OCI-M2 (cell line): ENCODE data around the gene FANCC.

Source experiments
- DNase-seq: peaks from one replicate; lab custom pipeline; 2025; ENCODE audit not compliant: unreplicated experiment; lab: John Stamatoyannopoulos, UW

The FANCC gene

DNA sequence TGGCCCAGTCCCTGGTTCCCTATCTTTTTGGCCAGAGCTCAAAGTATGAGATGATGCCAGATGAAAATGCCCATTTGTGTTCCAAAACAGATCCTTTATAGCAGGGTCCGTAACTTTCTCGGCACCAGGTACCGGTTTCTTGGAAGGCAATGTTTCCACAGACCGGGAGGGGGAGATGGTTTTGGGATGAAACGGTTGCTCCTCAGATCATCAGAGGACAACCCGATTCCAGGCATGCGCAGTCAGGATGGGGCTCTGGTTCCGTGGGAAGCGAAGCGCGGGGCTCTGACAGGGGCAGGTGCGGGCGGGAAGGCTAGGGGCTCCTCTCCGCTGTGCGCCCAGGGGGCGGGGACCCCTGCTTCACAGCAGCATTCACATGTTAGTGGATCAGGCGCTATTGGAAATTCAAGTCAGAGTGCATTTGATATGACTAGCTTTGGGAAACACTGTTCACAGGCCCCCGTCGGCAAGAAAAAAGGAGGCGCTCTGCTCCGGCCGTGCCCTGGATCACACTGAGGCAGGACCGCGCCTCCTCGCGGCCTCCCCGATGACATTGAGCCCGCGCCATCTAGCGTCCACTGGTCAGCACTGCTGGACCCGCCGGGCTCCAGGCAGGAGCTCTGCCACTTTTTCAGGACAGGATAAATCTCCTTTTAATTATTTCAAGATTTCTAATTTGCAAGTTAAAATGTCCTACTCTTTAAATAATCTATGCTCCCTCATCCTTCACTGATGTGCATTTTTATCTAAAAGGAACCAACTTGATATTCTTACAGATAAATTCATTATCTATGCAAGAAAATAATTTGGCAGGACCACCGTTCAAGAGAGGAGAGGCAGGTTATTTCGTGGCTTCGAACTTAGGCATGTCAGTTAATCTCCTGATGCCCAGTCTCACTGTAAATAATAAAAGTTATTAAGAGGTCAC lies 190.0 kb downstream of the FANCC start:
- no peak for DNase-seq

DNA sequence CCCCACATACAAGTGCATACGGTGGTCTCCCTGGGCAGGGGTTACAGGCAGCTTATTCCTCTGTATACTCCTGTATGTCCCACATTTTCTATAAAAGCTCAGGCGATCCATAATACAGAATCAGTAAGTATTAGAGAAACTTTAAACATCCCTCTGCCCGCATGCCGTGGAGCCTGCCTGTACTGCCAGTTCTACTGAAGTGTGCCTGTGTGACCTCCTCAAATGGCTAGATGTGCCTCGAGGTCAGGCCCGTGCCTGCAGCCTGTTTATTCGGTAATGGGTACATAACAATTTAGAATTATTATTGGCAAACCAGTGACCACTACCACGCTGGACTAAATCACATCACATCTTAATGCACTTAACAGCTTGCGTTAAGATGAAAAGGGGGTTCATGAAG lies 190.8 kb downstream of the FANCC start:
- no peak for DNase-seq

DNA sequence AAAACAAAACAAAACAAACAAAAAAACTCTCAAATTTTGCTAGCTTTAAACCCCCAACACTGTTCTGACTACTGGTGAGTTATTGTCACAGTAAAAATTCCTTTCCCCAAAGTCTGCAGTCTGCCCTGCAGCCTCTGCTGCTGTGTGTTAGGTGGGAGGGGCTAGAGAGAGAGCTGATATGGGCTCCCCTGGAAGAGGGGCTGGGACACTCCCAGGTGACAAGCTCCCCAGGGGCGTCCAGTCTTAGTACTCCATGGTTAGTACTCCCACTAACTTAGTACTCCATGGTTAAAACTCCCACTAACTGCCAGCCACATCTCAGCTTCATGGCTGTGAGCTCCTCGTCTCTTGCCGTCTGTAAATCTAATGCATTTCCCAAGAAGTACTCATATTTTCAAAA lies 191.9 kb downstream of the FANCC start:
- no peak for DNase-seq

DNA sequence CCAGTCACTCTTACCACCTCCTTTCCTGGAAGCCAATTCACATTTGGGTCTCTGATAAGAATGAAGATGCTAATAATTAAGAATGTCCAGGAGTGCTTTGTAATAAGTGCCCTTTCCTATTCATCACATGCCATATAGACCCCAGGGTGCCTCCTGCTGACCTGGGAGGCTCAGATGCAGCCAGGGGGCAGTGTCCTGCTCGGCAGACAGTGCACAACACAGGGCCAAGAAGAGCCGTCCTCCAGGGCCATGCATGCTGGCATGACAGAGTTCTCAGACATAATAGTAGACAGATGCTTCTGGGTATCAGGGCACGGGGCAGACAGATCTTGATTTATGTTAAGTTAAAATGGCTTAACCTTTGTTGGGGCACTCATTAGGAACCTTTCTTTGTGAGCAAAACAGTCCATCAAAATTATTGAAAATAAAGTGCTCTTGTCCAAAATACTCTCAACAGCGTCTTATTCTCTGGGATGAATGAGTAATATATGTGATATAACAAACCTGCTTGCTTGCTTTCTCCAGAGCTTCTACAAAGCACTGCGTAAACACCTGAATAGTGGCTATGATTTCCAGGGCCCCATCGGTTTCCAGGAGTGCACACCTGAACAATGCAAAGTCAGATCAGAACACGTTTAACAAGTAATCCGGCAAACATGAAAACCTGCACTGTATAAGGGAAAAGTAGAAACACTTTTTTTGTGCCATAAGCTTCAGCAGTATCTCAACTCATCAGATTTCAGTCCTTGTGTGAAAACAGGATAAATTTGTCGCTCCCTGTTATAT lies 192.7 kb downstream of the FANCC start:
- no peak for DNase-seq

DNA sequence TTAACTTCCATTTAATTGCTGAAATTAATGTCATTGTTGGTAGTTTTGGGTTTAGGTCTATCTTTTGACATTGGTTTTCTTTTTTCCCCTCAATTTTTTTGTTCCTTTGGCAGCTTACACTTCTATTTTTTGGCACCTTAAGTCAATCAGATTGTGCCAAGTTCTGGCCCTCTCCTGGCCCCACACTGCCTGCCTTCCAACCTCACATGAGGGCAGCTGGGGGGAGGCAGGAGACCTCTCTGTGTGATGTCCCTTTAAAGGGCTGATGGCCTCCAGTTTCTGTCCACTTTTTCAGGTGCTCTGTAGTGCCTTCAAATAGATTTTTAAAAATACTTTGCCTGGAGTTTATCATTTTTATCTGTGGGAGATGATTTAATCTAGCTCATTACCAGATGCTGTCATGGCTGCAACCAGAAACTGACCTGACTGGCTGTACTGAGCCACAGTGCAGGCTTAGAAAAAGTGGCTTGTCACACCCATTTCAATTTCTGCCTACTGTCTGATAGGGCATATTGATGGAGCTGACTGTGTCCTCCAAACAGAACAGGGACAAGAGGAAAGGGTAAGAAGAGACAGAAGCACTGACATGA lies 196.6 kb downstream of the FANCC start:
- DNase-seq, result no peak

DNA sequence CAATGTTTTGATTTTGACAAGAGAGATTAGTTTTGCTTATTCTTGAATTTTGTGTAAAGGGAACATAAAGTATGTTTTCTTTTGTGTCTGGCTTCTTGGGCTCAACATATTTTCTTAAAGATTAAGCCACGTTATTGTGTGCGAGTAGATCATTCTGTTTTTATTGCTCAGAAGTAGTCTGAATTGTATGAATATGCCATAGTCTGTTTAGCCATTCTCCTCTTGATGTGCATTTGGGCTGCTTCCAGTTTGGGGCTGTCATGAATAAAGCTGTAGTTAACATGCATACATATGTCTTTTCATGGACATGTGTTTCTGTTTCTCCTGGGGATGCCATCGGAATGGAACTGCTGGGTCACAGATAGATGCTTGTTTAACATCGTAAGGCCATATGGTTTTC lies 198.9 kb downstream of the FANCC start:
- DNase-seq, result no peak

DNA sequence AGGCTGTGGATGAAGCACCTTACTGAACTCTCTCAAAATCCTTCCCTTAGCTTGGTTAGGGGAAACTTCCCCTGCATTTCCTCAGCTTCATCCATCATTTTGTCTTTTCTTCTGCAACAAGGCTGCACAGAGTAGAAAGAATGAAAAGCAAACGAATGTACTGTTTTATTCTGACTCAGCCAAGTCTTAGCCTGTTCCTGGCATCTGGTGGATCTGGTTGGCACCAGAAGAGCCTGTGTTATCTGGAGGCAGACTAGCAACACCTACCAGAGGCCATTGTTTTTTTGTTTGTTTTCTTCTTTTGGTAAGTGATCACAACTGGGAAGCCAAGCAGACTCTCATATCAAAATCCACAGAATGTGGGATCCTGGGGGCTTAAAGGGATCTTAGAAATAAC lies 200.7 kb downstream of the FANCC start:
- no peak for DNase-seq

DNA sequence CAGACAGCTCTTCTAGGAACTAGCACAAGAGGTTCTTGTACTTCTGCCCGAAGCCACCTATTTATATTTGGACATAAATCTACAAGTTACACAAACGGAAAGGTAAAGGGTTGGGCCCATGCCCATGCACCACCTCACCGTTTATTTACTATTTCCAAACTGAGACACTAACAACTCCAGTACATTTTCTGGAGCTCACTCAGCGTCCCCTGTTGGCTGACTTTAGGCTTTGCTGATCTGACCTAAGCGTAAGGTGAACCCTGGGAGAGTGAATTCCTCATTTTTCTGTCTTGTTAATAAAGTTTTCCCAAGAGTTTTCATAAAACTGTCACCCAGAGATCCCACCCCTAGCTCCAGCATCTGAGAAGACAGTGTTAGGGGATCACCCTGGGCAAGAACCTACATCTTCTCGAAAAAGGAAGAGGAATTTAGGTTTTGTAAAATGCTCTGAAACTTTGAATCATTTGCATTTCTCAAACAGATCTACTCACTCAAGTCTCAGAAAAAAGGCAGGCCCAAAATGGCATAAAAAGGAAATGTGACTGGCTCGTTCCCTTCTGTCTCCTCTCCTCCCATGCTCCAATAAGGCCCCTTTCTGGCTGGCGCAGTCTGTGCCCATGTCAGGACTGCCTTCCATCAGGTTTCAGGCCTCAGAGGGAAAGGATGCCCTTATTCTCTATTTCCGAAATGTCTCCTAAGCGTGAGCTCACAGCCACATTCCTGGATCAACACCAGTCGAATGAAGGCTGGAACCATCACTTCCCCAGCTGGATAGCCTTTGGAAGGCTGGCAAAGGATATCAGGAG lies 201.3 kb downstream of the FANCC start:
- DNase-seq, result no peak

DNA sequence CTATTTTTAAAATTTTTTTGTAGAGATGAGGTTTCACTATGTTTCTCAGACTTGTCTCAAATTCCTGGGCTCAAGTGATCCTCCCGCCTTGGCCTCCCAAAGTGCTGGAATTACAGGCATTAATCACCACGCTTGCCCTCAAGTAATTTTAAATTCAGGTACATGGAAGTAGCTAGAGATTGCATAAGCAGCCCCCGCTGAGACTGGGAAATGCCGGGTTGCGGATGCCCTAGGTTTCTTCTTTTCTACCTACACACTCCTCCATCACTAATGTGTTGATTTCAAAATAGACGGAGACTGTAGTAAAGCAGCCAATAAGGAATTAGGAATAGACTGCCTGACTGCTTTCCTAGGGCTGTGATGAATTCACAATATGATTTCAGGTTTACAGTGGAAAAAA lies 202.4 kb downstream of the FANCC start:
- DNase-seq, result no peak

DNA sequence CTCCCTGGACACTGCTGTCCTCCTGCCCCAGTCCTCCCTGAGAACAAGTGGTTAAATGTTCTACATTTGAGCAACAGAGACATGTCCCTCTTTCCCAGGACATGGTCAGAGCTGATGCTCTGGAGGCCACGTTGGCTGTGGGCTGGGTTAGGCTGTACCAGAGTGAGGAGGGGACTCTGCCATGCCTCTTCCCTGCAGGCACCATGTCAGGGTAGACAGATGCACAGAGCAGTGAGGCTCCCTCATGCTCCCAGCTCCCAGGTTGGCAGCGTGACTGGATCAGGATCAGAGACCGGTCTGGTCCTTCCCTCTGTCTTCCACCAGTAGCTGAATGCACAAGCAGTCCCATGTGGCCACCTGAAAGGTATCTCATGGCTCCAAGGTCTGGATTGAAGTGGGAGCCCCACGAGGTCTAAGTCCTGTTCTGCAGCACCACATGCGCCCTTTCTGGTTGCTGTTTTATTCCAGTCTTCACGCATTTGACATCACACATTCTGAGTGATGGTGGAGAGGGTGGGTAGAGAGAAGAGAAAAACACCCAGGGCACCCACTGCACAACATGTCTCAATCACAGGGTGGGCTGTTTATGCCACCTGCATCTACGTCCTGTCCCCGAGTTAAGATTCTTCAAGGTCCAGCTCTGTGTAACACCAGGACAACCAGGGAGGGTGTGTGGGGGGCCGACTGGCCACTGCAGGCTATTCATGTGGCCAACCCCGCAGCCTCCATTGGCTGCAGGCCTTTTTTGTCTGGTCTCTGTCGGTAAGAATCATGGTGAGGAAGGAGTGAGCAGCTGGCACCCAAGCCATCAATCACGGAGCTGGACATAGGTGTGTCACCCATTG lies 204.9 kb downstream of the FANCC start:
- no peak for DNase-seq

DNA sequence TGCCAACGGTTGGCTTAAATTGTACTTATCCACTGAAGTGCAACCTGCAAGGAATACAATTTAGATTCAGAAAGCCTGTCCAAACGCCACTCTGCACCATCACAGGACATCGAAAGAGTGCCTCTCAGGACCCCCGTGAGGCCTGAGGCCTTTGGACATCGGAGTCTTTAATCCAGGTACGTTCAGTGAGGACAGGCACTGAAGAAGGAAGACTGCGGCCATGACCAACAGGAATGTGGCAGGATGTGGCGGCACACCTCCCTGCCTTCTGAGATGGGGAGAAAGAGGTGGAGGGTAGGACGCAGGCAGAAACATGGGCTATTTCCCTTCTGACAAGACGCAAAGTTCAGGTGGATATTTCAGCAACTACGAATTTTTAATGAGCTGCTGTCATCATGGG lies 205.8 kb downstream of the FANCC start:
- no peak for DNase-seq

DNA sequence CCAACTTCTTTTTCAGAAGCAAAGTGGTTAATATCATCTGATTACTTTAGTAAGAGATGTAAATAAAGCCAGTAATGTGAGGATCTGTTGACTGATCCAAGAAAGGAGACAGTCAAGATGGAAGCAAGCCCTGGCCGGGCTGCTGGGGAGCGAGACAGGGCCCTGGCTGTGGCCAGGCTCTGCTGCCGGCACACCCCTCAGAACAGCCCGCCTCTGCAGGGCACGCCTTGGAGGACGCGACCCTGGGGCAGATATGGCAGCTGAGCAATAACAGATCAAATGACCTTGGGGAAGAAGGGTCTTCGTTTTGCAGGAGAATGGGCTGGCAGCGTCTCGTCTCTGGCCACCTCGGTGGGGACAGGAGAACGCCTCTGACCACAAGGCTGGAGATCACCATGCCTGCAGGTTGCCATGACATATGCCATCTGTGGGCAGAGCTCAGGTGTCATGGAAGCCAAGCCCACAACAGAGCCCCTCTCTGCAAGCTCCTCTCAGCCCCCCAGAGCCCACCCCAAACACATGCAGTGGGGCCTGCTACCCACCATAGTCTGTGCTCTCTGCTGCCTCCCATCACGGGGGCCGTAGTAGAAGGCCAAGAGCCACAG lies 206.5 kb downstream of the FANCC start:
- no peak for DNase-seq

DNA sequence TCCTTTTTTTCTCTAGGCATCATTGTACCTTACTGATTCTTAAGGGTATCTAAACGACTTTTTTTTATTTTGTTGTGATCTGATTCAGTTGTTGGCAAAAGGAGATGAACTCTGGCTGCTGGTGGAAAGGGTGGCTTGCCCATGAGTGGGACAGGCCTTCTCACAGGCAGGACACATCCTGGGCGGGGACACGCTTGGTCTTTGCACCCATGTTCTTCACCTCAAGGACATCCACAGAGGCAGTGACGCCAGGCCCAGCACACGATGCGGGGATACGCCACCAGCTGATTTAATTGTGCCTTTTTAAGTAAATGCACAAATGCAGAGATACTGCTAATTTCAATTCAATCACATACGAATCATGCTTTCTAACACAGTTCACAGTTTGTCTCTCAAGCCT lies 208.1 kb downstream of the FANCC start:
- DNase-seq, result no peak

DNA sequence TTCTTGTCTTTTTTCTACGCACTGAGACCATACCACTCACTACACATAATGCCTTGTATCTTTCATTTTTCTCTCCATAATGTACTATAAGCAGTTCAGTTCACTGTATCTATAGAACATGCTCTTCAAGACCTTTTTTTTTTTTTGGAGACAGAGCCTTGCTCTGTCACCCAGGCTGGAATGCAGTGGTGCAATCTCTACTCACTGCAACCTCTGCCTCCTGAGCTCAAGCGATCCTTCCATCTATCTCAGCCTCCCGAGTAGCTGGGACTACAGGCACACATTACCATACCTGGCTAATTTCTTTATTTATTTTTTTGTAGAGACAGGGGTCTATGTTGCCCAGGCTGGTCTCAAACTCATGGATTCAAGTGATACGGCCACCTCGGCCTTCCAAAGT lies 208.7 kb downstream of the FANCC start:
- DNase-seq, result no peak

DNA sequence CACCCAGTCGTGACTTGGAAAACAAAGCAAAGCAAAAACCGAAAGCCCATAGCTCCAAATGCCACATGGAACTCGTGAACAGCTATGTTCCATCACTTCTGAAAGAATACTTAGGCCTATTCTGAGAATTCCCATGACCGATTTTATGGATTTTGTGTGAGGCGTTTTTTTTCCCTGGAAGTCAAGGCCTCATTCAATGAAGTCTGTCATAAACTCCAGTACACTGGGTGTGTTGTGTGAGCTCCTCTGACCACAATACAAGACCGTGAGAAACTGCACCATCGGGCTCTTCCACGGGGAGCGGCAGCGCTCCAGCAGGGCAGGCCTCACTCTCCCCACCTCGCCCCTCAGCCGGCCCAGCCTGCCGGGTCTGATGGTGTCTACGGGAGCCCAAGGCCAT lies 209.5 kb downstream of the FANCC start:
- no peak for DNase-seq

DNA sequence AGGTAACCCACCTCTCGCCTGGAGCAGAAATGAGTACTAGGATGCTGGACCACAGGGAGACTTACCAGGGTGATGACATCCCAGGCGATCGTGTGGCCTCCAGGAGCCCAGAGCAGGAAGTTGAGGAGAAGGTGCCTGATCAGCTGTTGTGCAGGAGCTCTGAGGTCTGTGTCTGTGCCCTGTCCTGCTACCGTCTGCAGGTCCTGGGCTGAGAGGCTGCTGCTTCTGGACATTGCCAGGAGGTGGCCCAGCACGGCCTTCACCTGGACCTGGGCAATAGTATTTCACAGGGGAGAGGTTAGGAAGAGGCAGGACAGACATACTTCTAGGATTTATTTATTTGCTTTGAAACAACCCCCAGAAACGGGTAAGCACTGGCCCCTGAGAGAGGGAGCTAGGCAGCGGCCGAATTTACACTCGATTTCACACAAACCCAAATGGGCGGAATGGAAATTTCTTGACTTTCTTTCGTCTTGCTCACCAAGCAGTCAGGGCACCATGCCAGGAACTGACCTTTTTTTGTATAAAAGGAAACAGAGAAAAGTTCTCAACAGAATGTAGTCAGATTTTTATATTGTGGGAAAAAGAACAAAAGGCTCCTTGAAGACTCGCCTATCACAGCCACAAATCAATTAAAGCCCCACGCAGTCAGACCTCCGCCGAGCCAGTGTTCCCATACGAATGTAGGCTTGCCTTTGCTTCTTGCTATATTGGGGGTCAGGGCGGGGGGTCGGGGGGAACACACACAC lies 210.3 kb downstream of the FANCC start:
- no peak for DNase-seq

DNA sequence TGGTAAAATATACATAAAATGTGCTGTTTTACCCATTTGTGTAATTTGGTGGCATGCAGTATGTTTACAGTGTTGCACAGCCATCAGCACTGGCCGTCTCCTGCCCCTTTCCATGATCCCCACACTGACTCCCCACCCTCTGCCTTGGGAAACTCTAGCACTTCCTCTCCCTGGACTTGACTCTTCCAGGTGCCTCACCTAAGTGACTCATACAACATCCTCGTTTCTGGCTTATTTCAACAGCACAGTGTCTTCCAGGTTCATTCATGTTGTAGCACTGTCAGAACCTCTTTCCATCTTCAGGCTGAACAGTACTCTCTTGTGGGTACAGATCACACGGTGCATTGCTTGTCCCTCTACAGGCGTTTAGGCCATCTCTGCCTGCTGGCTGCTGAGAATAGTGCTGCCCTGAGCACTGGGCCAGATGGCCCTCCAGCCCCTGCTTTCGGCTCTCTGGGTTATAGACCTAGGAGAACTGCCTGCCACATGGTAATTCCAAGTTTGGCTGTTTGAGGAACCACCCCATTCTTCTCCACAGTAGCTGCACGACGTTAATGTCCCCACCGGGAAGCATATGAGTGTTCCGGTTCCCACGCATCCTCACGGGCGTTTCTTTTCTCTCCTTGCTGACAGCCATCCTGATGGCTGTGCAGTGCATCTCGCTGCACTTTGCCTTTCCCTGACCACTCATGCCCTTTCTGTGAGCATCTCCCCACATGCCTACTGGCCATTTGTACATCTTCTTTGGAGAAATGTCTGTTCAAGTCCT lies 211.8 kb downstream of the FANCC start:
- DNase-seq, result no peak

DNA sequence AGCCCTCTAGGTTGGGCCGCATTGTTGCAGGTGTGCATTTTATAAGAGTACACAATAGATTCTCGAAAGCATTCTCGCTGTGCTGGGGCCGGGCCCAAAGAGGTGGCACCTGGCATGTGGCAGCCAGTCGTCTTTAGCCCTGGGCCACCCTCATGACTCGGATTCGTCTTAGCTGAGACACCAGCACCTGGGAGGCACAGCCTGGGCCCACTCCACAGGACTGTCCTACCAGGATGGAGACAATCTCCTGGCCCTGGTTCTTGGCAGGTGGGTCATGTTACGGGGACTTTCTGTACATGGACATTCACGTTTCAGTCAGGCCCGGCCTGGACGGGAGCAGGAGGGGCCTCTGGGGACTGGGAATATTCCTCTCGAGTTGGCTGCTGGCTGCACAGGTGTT lies 212.5 kb downstream of the FANCC start:
- DNase-seq, result no peak
